OCI-LY1 (cell line): ENCODE results near the gene UQCRFS1.

Source experiments
- EZH2 ChIP-seq: fragments of 200-600 bp; sonication (generic), shearing (Covaris generic); IDR thresholded peaks from 2 replicates; pipeline ENCODE4 v1.8.0; 2017; ENCODE audit warnings: borderline replicate concordance, mixed run types, mild to moderate bottlenecking, antibody characterized with exemption, low read length, moderate library complexity, mixed read lengths
- TF ChIP-seq, protein P1 (sequence below): fragments of 200-600 bp; sonication (generic), shearing (Covaris generic); IDR thresholded peaks from 2 replicates; pipeline ENCODE4 v1.5.1; 2017; ENCODE audit warnings: mild to moderate bottlenecking, antibody characterized with exemption, low read length, moderate library complexity, mixed read lengths

DNA sequence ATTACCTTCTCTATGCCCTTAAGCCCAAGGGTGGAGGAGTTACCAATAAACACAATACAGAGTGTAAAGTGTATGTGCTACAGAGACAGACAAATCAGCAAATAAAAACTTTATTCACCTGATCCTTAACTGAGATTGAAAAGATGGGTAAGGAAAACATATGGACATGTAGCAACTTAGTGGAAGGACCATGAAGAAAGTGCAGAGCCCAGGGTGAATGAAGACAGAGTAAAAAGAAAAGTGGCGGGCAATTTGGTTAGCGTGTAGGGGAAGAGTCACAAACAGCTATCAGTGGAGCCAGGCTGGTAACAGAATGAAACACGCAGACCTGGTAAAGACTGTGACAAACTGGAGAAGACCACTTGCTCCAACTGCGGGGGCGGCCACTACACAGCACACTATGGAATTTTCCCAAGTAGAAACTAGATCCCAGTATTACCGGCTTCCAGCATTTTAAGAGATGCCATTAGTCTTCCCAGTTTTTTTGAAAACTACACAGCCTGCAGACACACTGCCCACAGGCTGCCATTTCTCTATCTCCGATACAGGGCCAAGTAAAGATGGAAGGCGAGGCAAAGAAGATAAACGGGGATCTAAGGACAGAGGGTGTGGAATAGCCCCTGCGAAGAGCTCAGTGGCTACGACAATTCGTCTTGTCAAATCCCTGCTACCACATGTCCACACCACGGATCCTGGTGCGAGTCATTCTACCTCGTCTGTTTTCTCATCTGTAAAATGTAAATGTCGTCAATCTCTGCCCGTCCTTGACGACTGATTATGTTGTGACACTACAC lies 1.2 kb downstream of the UQCRFS1 start:
- TF ChIP-seq, protein P1, sequence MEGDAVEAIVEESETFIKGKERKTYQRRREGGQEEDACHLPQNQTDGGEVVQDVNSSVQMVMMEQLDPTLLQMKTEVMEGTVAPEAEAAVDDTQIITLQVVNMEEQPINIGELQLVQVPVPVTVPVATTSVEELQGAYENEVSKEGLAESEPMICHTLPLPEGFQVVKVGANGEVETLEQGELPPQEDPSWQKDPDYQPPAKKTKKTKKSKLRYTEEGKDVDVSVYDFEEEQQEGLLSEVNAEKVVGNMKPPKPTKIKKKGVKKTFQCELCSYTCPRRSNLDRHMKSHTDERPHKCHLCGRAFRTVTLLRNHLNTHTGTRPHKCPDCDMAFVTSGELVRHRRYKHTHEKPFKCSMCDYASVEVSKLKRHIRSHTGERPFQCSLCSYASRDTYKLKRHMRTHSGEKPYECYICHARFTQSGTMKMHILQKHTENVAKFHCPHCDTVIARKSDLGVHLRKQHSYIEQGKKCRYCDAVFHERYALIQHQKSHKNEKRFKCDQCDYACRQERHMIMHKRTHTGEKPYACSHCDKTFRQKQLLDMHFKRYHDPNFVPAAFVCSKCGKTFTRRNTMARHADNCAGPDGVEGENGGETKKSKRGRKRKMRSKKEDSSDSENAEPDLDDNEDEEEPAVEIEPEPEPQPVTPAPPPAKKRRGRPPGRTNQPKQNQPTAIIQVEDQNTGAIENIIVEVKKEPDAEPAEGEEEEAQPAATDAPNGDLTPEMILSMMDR, result no peak
- no peak for TF ChIP-seq EZH2
